ENCODE results near the gene PSMB2. TPM values are rescaled to one million over a fixed set of nuclear protein-coding genes. Genes with fewer than 3 reads are reported as not detected.

PSMB2 gene
- total RNA-seq, 1 donor from 2014 or later: 54.5 TPM

DNA sequence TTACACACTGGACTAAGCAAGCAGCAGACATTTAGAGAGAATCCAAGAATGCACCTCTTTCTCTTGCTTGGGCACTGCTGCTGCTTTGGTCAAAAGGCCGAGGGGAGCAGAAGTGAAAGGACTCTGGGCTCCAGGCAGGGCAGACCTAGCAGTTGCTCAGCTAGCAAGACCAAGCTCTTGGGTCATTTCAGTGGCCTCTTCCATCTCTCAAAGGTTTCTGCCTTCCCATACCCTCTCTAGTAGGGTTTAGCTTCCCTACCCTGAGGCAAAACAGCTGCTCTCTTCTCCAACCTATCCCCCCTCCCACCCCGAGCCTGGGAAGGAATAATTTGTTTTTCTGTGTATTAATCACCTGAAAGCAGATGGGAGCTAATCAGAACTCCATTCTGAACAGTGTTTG lies 42.4 kb downstream of the PSMB2 start:
- H3K27me3 Mint-ChIP-seq: no peaks in the 10 kb centered on the region
- no peak overlapping the region for H3K27ac Mint-ChIP-seq
- intact Hi-C loops (cut with micrococcal nuclease): no loop called here
- no peaks in the 10 kb centered on the region for H3K9me3 Mint-ChIP-seq
- H3K4me3 Mint-ChIP-seq: no peak overlapping the region
- peaks cover 38% of the 10 kb centered on the region for H3K36me3 Mint-ChIP-seq (ENCODE audit: low read depth)
- DNase-seq: no peak
- CTCF ChIA-PET: no interaction called here
- POLR2A ChIA-PET: no interaction called here
- no peak for ATAC-seq (ENCODE audit: low read depth)
- TF ChIP-seq, protein P1, sequence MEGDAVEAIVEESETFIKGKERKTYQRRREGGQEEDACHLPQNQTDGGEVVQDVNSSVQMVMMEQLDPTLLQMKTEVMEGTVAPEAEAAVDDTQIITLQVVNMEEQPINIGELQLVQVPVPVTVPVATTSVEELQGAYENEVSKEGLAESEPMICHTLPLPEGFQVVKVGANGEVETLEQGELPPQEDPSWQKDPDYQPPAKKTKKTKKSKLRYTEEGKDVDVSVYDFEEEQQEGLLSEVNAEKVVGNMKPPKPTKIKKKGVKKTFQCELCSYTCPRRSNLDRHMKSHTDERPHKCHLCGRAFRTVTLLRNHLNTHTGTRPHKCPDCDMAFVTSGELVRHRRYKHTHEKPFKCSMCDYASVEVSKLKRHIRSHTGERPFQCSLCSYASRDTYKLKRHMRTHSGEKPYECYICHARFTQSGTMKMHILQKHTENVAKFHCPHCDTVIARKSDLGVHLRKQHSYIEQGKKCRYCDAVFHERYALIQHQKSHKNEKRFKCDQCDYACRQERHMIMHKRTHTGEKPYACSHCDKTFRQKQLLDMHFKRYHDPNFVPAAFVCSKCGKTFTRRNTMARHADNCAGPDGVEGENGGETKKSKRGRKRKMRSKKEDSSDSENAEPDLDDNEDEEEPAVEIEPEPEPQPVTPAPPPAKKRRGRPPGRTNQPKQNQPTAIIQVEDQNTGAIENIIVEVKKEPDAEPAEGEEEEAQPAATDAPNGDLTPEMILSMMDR (IDR thresholded peaks at IDR 0.05): no peak
- no peaks in the 10 kb centered on the region for H3K4me1 Mint-ChIP-seq

GRCh38 chr1:35597870-35598269 lies 43.5 kb downstream of the PSMB2 start:
- H3K27me3 Mint-ChIP-seq: no peaks in the 10 kb centered on the region
- no peak overlapping the region for H3K27ac Mint-ChIP-seq
- TF ChIP-seq, protein P1 (IDR thresholded peaks at IDR 0.05): no peak
- no peaks in the 10 kb centered on the region for H3K4me1 Mint-ChIP-seq
- H3K9me3 Mint-ChIP-seq: no peaks in the 10 kb centered on the region
- H3K36me3 Mint-ChIP-seq (ENCODE audit: low read depth): peaks cover 29% of the 10 kb centered on the region
- CTCF ChIA-PET: no interaction called here
- H3K4me3 Mint-ChIP-seq: no peak overlapping the region
- ATAC-seq (ENCODE audit: low read depth): no peak
- intact Hi-C loops (cut with micrococcal nuclease): no loop called here
- no peak for DNase-seq
- POLR2A ChIA-PET: no interaction called here

DNA sequence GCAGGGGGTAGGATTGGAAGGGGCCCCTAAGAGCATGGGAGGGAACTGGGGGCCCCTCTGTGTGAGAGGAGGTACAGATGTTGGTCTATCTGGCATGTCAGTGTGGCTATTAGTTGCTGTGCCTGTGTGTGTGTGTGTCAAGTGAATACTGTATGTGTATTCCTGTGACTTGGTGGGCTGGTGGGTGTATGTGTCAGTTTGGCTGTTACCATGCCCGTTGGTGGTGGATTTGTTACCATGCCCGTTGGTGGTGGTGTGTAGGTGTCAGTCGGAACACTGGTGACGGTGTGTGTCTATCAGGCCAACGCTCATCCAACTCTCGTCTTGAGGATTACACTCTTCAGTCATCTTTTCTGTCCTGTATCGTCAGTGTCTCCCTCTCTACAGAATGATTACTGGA lies 45.6 kb downstream of the PSMB2 start:
- CTCF ChIA-PET: no interaction called here
- H3K4me1 Mint-ChIP-seq: no peaks in the 10 kb centered on the region
- H3K27ac Mint-ChIP-seq: no peak overlapping the region

GRCh38 chr1:35594005-35594760 lies 47.1 kb downstream of the PSMB2 start:
- Mint-ChIP-seq H3K27me3 (no peaks in the 10 kb centered on the region), H3K9me3 (no peaks in the 10 kb centered on the region), H3K27ac (no peak overlapping the region), H3K36me3 (ENCODE audit: low read depth) (peaks cover 12% of the 10 kb centered on the region), H3K4me3 (no peak overlapping the region), H3K4me1 (no peaks in the 10 kb centered on the region)
- CTCF ChIA-PET: no interaction called here
- intact Hi-C loops (cut with micrococcal nuclease): no loop called here
- TF ChIP-seq, protein P1 (IDR thresholded peaks at IDR 0.05): no peak
- ATAC-seq (ENCODE audit: low read depth) (no peak), DNase-seq (no peak)
- POLR2A ChIA-PET: no interaction called here

More for the DNA sequence above, 45.6 kb downstream of the PSMB2 start:
- Mint-ChIP-seq H3K9me3 (no peaks in the 10 kb centered on the region), H3K4me3 (no peak overlapping the region), H3K36me3 (ENCODE audit: low read depth) (peaks cover 21% of the 10 kb centered on the region), H3K27me3 (no peaks in the 10 kb centered on the region)
- POLR2A ChIA-PET: no interaction called here
- ATAC-seq (ENCODE audit: low read depth) (no peak), DNase-seq (no peak)
- intact Hi-C loops (cut with micrococcal nuclease): no loop called here
- TF ChIP-seq, protein P1 (IDR thresholded peaks at IDR 0.05): no peak

DNA sequence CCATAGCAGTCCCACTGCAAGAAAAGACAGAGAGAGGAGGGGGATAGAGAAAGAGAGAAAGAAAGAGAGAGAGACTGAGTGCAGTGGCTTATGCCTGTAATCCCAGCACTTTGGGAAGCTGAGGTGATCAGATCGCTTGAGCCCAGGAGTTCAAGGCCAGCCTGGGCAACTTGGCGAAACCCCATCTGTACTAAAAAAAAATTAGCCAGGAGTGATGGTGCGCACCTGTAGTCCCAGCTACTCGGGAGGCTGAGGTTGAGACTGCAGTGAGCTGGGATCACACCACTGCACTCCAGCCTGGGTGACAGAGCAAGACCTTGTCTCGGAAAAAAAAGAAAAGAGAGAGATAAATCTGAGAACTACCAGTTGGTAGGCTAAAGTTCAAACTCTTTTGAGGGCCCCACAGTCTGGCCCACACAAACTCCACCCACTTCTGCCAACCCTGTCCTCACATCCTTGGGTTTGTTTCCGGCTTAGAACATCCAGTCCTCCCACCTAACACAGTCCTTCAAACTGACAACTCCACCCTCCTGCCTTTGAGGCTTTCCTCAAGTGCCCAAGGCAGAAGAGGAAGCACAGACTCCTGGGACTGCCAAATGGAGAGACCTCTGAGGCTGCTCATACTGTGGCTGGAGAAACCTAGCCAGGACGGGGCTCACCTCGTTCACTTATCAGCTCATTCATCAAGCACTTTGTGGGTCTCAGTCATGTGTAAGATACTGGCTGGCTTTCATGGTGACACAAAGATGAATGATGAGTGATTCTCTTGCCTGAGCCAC lies 48.1 kb downstream of the PSMB2 start:
- CTCF ChIA-PET: no interaction called here
- Mint-ChIP-seq H3K4me1 (no peaks in the 10 kb centered on the region), H3K9me3 (no peaks in the 10 kb centered on the region), H3K27me3 (no peaks in the 10 kb centered on the region), H3K36me3 (ENCODE audit: low read depth) (peaks cover 7% of the 10 kb centered on the region), H3K27ac (no peak overlapping the region), H3K4me3 (no peak overlapping the region)
- ATAC-seq (ENCODE audit: low read depth): no peak
- POLR2A ChIA-PET: no interaction called here
- intact Hi-C loops (cut with micrococcal nuclease): no loop called here
- TF ChIP-seq, protein P1 (IDR thresholded peaks at IDR 0.05): no peak
- no peak for DNase-seq
